K562 (cell line): ENCODE measurements around the gene COBLL1.

Experiments
- CAMTA2 ChIP-seq: fragments of 250-450 bp; sonication (Bioruptor Pico); conservative IDR thresholded peaks from 2 replicates; pipeline ENCODE4 v1.5.1; 2022
- KDM1A ChIP-seq, 2 experiments: fragments of 450-650 bp; IDR thresholded peaks; 2 replicates each; pipeline ENCODE4 v1.6.1; 2016; ENCODE audit warnings: mild to moderate bottlenecking in 2 of 2
- SNIP1 ChIP-seq: fragments of 450-650 bp; IDR thresholded peaks from 2 replicates; pipeline ENCODE4 v1.7.1; 2017; ENCODE audit warnings: low read depth, mild to moderate bottlenecking
- SNRNP70 ChIP-seq: fragments of 200-400 bp; formaldehyde crosslinking; optimal IDR thresholded peaks from 2 replicates; pipeline ENCODE3; 2017; ENCODE audit warnings: low read depth, low read length
- ZNF124 ChIP-seq: sonication (generic); formaldehyde crosslinking; IDR thresholded peaks from 2 replicates; pipeline ENCODE4 v1.8.1; 2022; ENCODE audit warnings: missing genetic modification reagents
- ZNF395 ChIP-seq: fragments of 200-800 bp; sonication (Bioruptor generic); IDR thresholded peaks from 2 replicates; pipeline ENCODE4 v1.6.1; 2017; ENCODE audit warnings: missing genetic modification characterization, missing compliant biosample characterization
- TF ChIP-seq, protein P1 (sequence below): sonication (generic); formaldehyde crosslinking; IDR thresholded peaks from 2 replicates; pipeline ENCODE4 v1.9.0; 2022; ENCODE audit warnings: mild to moderate bottlenecking, missing genetic modification reagents
- TF ChIP-seq, protein P2 (sequence below): fragments of 200-800 bp; sonication (Bioruptor generic); IDR thresholded peaks from 2 replicates; pipeline ENCODE4 v1.6.1; 2016; ENCODE audit warnings: missing genetic modification characterization, missing compliant biosample characterization
- TF ChIP-seq, protein P3 (sequence below): fragments of 450-650 bp; formaldehyde crosslinking; IDR thresholded peaks from 2 replicates; pipeline ENCODE4 v1.4.0; 2020; ENCODE audit warnings: mild to moderate bottlenecking, mixed read lengths
- TF ChIP-seq, protein P4 (sequence below), 2 experiments: IDR thresholded peaks; 2 replicates each; pipeline ENCODE4 v1.6.1; 2012; ENCODE audit warnings: improper control_type of control experiment in 2 of 2, low read depth in 2 of 2, low read length in 2 of 2, borderline replicate concordance in 1 of 2

DNA sequence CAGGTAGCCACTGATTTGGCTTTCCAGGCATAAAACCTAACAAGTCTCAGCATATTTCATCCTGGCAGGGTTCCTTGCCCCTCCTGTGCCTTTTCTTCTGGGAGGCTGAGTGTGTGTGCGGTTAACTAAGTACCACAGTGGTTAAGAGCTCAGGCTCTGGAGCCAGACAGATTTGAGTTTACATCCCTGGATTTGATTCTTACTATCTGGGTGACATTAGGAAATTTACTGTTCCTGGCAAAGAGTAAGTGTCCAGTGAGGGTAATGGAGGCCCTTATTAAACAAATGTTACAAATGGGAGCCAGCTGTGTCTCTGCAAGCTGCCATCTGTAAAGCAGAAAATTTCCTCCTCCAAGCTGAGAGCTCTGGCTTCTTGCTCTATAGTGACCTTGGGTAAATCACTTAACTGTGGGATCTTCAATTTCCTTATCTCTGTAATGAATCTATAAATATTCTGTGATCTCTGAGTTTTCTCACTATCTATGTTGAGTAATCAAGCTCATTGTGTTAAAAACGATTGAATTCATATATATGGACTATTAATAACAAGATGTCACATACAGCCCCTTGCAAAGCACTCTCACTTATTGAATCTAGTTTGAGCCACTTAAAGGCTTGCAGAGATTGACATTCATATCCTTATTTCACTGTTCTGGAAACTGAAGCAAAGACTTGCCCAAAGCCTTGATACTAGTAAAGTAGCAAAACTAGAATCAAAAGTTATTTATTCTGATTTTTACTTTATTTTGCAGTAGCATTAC, 6.5 kb upstream of the COBLL1 start:
- TF ChIP-seq CAMTA2 (CRISPR knock-in tag) = no peak
- no peak for TF ChIP-seq SNIP1
- TF ChIP-seq, protein P1, sequence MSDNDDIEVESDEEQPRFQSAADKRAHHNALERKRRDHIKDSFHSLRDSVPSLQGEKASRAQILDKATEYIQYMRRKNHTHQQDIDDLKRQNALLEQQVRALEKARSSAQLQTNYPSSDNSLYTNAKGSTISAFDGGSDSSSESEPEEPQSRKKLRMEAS (CRISPR knock-in tag) = no peak
- TF ChIP-seq, protein P2, sequence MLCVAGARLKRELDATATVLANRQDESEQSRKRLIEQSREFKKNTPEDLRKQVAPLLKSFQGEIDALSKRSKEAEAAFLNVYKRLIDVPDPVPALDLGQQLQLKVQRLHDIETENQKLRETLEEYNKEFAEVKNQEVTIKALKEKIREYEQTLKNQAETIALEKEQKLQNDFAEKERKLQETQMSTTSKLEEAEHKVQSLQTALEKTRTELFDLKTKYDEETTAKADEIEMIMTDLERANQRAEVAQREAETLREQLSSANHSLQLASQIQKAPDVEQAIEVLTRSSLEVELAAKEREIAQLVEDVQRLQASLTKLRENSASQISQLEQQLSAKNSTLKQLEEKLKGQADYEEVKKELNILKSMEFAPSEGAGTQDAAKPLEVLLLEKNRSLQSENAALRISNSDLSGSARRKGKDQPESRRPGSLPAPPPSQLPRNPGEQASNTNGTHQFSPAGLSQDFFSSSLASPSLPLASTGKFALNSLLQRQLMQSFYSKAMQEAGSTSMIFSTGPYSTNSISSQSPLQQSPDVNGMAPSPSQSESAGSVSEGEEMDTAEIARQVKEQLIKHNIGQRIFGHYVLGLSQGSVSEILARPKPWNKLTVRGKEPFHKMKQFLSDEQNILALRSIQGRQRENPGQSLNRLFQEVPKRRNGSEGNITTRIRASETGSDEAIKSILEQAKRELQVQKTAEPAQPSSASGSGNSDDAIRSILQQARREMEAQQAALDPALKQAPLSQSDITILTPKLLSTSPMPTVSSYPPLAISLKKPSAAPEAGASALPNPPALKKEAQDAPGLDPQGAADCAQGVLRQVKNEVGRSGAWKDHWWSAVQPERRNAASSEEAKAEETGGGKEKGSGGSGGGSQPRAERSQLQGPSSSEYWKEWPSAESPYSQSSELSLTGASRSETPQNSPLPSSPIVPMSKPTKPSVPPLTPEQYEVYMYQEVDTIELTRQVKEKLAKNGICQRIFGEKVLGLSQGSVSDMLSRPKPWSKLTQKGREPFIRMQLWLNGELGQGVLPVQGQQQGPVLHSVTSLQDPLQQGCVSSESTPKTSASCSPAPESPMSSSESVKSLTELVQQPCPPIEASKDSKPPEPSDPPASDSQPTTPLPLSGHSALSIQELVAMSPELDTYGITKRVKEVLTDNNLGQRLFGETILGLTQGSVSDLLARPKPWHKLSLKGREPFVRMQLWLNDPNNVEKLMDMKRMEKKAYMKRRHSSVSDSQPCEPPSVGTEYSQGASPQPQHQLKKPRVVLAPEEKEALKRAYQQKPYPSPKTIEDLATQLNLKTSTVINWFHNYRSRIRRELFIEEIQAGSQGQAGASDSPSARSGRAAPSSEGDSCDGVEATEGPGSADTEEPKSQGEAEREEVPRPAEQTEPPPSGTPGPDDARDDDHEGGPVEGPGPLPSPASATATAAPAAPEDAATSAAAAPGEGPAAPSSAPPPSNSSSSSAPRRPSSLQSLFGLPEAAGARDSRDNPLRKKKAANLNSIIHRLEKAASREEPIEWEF (CRISPR knock-in tag) = no peak
- TF ChIP-seq KDM1A (IDR thresholded peaks at IDR 0.05) = no peak
- TF ChIP-seq, protein P3, sequence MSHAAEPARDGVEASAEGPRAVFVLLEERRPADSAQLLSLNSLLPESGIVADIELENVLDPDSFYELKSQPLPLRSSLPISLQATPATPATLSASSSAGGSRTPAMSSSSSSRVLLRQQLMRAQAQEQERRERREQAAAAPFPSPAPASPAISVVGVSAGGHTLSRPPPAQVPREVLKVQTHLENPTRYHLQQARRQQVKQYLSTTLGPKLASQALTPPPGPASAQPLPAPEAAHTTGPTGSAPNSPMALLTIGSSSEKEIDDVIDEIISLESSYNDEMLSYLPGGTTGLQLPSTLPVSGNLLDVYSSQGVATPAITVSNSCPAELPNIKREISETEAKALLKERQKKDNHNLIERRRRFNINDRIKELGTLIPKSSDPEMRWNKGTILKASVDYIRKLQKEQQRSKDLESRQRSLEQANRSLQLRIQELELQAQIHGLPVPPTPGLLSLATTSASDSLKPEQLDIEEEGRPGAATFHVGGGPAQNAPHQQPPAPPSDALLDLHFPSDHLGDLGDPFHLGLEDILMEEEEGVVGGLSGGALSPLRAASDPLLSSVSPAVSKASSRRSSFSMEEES (CRISPR knock-in tag) = no peak
- no peak for TF ChIP-seq ZNF124
- TF ChIP-seq ZNF395 (CRISPR knock-in tag) = no peak
- TF ChIP-seq, protein P4, sequence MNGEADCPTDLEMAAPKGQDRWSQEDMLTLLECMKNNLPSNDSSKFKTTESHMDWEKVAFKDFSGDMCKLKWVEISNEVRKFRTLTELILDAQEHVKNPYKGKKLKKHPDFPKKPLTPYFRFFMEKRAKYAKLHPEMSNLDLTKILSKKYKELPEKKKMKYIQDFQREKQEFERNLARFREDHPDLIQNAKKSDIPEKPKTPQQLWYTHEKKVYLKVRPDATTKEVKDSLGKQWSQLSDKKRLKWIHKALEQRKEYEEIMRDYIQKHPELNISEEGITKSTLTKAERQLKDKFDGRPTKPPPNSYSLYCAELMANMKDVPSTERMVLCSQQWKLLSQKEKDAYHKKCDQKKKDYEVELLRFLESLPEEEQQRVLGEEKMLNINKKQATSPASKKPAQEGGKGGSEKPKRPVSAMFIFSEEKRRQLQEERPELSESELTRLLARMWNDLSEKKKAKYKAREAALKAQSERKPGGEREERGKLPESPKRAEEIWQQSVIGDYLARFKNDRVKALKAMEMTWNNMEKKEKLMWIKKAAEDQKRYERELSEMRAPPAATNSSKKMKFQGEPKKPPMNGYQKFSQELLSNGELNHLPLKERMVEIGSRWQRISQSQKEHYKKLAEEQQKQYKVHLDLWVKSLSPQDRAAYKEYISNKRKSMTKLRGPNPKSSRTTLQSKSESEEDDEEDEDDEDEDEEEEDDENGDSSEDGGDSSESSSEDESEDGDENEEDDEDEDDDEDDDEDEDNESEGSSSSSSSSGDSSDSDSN (IDR thresholded peaks at IDR 0.05; ENCODE audit: borderline replicate concordance in 1 of 2, low read depth in 2 of 2, low read length in 2 of 2) = no peak
- no peak for TF ChIP-seq SNRNP70
